SHP77 (cell line): ENCODE measurements around the gene C2orf72.
"Not testable (repeated sequence)": the region's sequence is repeated elsewhere in the genome, so short reads cannot be mapped to it uniquely, and the experiment has no call there.

ENCODE experiments used
- DNase-seq, 2 experiments: peaks; one replicate each; lab custom pipeline; 2025; lab: John Stamatoyannopoulos, UW

C2orf72 gene

GRCh38 chr2:231046916-231047273 is 9.6 kb downstream of the C2orf72 start:
- DNase-seq: no peak

GRCh38 chr2:231047274-231047922 is 10.1 kb downstream of the C2orf72 start:
- no peak for DNase-seq

GRCh38 chr2:231047923-231048915 is 10.9 kb downstream of the C2orf72 start:
- DNase-seq: no peak

- no peak for DNase-seq
Observed at GRCh38 chr2:231049286-231050017, 12.1 kb downstream of the C2orf72 start.

GRCh38 chr2:231050018-231050901 is 12.9 kb downstream of the C2orf72 start:
- no peak for DNase-seq

- DNase-seq: no peak
Observed at GRCh38 chr2:231051116-231051515, 13.8 kb downstream of the C2orf72 start.

GRCh38 chr2:231052494-231053451 is 15.4 kb downstream of the C2orf72 start:
- peak; percentile 75 to 89 for DNase-seq

- no peak for DNase-seq
Observed at GRCh38 chr2:231053846-231054245, 16.5 kb downstream of the C2orf72 start.

GRCh38 chr2:231056453-231057416 is 19.4 kb downstream of the C2orf72 start, which contains the start of gene PSMD1:
TSS of gene PSMD1 (plus strand) at chr2:231056867. CDS start at chr2:231057026, 159 bp downstream.
- peak; percentile 71 to 82 for DNase-seq

GRCh38 chr2:231057590-231057989 is 20.3 kb downstream of the C2orf72 start:
- no peak for DNase-seq

- no peak for DNase-seq
Observed at GRCh38 chr2:231058761-231059550, 21.6 kb downstream of the C2orf72 start.

GRCh38 chr2:231059756-231060155 is 22.4 kb downstream of the C2orf72 start:
- DNase-seq: no peak

GRCh38 chr2:231062776-231063175 is 25.5 kb downstream of the C2orf72 start:
- DNase-seq: no peak

- no peak for DNase-seq
Observed at GRCh38 chr2:231063347-231063746, 26.0 kb downstream of the C2orf72 start.

GRCh38 chr2:231065966-231066365 is 28.6 kb downstream of the C2orf72 start:
- DNase-seq: no peak

- not testable (repeated sequence) for DNase-seq
Observed at GRCh38 chr2:231067531-231067930, 30.2 kb downstream of the C2orf72 start.

- DNase-seq: no peak
Observed at GRCh38 chr2:231068525-231069222, 31.4 kb downstream of the C2orf72 start.
